ENCODE data around the gene HBA1. TPM values are rescaled to one million over a fixed set of nuclear protein-coding genes. Genes with fewer than 3 reads are reported as not detected.

HBA1 gene
- total RNA-seq, 1 experiment from 2014 or later, result 3.4 TPM

GRCh38 chr16:133716-134115 lies 42.8 kb upstream of the HBA1 start:
- Mint-ChIP-seq H3K4me1 (no peaks in the 10 kb centered on the region), H3K4me3 (no peak overlapping the region), H3K27ac (peak overlapping the region; percentile 55; the same call in 1 of the 2 replicates), H3K36me3 (no peaks in the 10 kb centered on the region), H3K9me3 (no peaks in the 10 kb centered on the region), H3K27me3 (ENCODE audit: low read depth) (no peaks in the 10 kb centered on the region)
- ChIA-PET CTCF (interaction anchor here (0.9 to 1.7 kb wide), 4 partner anchors 16 to 68 kb away, joined by 3 to 13 read pairs (median 8); partner anchors contain the start of gene HBQ1), POLR2A (interaction anchor here (0.6 kb wide), 1 partner anchor 189 kb away, joined by 4 read pairs; no protein-coding TSS in a partner anchor)
- ATAC-seq, result no peak
- TF ChIP-seq ZNF423 (CRISPR knock-in tag; IDR thresholded peaks at IDR 0.05), result no peak
- no peak for TF ChIP-seq NR3C1 (CRISPR knock-in tag; conservative IDR thresholded peaks at IDR 0.05; ENCODE audit: low read depth)
- TF ChIP-seq TEAD4 (CRISPR knock-in tag; IDR thresholded peaks at IDR 0.05), result no peak
- no peak for TF ChIP-seq ZNF416 (CRISPR knock-in tag; IDR thresholded peaks at IDR 0.05)
- no peak for TF ChIP-seq NFATC4 (CRISPR knock-in tag; IDR thresholded peaks at IDR 0.05)
- no peak for TF ChIP-seq ZBTB43 (CRISPR knock-in tag; IDR thresholded peaks at IDR 0.05)
- no peak for TF ChIP-seq ZNF671 (CRISPR knock-in tag; IDR thresholded peaks at IDR 0.05)
- no peak for TF ChIP-seq RORB (CRISPR knock-in tag; IDR thresholded peaks at IDR 0.05)
- no peak for TF ChIP-seq E2F4 (CRISPR knock-in tag; IDR thresholded peaks at IDR 0.05; ENCODE audit: borderline replicate concordance, low read depth)
- TF ChIP-seq AR (CRISPR knock-in tag; IDR thresholded peaks at IDR 0.05), result no peak
- no peak for TF ChIP-seq TP53 (CRISPR knock-in tag; IDR thresholded peaks at IDR 0.05)
- TF ChIP-seq FOXK1 (CRISPR knock-in tag; IDR thresholded peaks at IDR 0.05), result no peak
- DNase-seq (ENCODE audit: low spot score), result no peak

- peak overlapping the region; percentile 80 for H3K4me3 Mint-ChIP-seq
- CTCF ChIA-PET, result interaction anchor here (0.7 to 2.8 kb wide), 6 partner anchors 20 to 1842 kb away, joined by 3 to 11 read pairs (median 8); partner anchors contain the start of genes AXIN1 and HBQ1
- no peak overlapping the region for H3K27ac Mint-ChIP-seq
- H3K4me1 Mint-ChIP-seq, result no peaks in the 10 kb centered on the region
- TF ChIP-seq ZNF263 (CRISPR knock-in tag; IDR thresholded peaks at IDR 0.05; ENCODE audit: low read depth), result peak; percentile 74; the same call in 1 of the 2 replicates
- TF ChIP-seq GTF2I (CRISPR knock-in tag; conservative IDR thresholded peaks at IDR 0.05), result no peak
- no peaks in the 10 kb centered on the region for H3K36me3 Mint-ChIP-seq
- H3K27me3 Mint-ChIP-seq (ENCODE audit: low read depth), result peaks cover 12% of the 10 kb centered on the region
- peaks cover 5% of the 10 kb centered on the region; the same call in 1 of the 2 replicates for H3K9me3 Mint-ChIP-seq
- POLR2A ChIA-PET, result interaction anchor here (0.5 kb wide), 1 partner anchor 114 kb away, joined by 4 read pairs; no protein-coding TSS in a partner anchor
- DNase-seq (ENCODE audit: low spot score), result peak; percentile 57
- peak; percentile 27 for ATAC-seq
These were observed 38.4 kb upstream of the HBA1 start for GRCh38 chr16:138049-138417.

- no peak for DNase-seq (ENCODE audit: low spot score)
- no peaks in the 10 kb centered on the region for H3K4me1 Mint-ChIP-seq
- ChIA-PET CTCF (interaction anchor here (0.6 to 2.1 kb wide), 2 partner anchors 23 to 60 kb away, joined by 3 to 6 read pairs; no protein-coding TSS in a partner anchor), POLR2A (no interaction called here)
- H3K4me3 Mint-ChIP-seq, result 0 out of 2 replicates have a peak overlapping the region, but pooled peaks have one; percentile 61
- ATAC-seq, result no peak
- H3K9me3 Mint-ChIP-seq, result peaks cover 5% of the 10 kb centered on the region; the same call in 1 of the 2 replicates
- H3K27ac Mint-ChIP-seq, result no peak overlapping the region
- H3K36me3 Mint-ChIP-seq, result no peaks in the 10 kb centered on the region
- H3K27me3 Mint-ChIP-seq (ENCODE audit: low read depth), result peaks cover 28% of the 10 kb centered on the region
- TF ChIP-seq ZSCAN18 (CRISPR knock-in tag; IDR thresholded peaks at IDR 0.05), result no peak
- no peak for TF ChIP-seq NFYB (CRISPR knock-in tag; conservative IDR thresholded peaks at IDR 0.05; ENCODE audit: low read depth)
- TF ChIP-seq ELF4 (CRISPR knock-in tag; IDR thresholded peaks at IDR 0.05; ENCODE audit: low read depth), result no peak
- no peak for TF ChIP-seq ZNF219 (CRISPR knock-in tag; IDR thresholded peaks at IDR 0.05; ENCODE audit: borderline replicate concordance)
- no peak for TF ChIP-seq ZNF532 (CRISPR knock-in tag; IDR thresholded peaks at IDR 0.05; ENCODE audit: borderline replicate concordance)
- TF ChIP-seq GTF2I (CRISPR knock-in tag; conservative IDR thresholded peaks at IDR 0.05), result no peak
- TF ChIP-seq NFATC4 (CRISPR knock-in tag; IDR thresholded peaks at IDR 0.05), result no peak
- no peak for TF ChIP-seq ATF3 (CRISPR knock-in tag; conservative IDR thresholded peaks at IDR 0.05)
These were observed 36.2 kb upstream of the HBA1 start for GRCh38 chr16:140175-140857.

Measured in WTC11 (cell line).